GM19324 (cell line): ENCODE measurements around the gene ASXL1.
"Not testable (repeated sequence)": the region's sequence is repeated elsewhere in the genome, so short reads cannot be mapped to it uniquely, and the experiment has no call there.

Experiments
- ATAC-seq: cut with Tn5 transposase; IDR thresholded peaks from one replicate; pipeline ENCODE4 v1.9.1; 2021; ENCODE audit warnings: mild to moderate bottlenecking, moderate library complexity; ENCODE audit not compliant: unreplicated experiment, low FRiP score

ASXL1 gene

GRCh38 chr20:32462900-32463641 is 104.9 kb downstream of the ASXL1 start:
- no peak for ATAC-seq

- ATAC-seq = no peak
Observed at GRCh38 chr20:32463642-32464400, 105.7 kb downstream of the ASXL1 start.

DNA sequence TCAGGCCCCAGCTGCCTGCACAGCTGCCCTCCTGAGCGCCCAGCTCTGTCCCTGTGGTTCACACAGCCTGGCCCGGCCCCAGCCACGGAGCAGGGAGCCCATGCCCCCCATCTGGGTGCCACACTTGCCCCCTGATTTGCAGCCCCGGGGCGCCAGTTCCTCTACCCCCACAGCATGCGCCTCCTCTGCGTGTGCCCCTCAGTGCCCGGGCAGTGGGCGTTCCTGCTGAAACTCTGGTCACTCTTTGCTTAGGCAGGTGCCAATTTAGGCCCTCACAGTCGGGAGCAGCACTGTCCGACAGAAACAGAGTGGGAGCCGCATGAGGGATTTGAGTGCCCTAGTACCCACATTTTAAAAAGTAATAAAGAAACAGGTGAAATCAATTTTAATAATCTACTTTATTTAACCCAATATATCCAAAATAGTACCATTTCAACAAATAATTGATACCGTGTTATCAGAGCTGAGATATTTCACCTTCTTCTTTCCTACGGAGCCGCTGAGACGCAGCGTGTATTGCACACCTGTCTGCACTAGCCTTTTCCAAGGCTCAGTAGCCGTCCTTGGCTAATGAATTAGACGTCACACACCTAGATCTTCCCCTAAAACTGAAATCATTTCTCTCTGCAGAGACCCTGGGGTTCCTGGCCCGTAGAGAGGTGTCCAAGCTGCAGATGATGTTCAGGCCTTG is 106.4 kb downstream of the ASXL1 start:
- ATAC-seq = no peak

GRCh38 chr20:32465092-32465900 is 107.2 kb downstream of the ASXL1 start:
- ATAC-seq = no peak

DNA sequence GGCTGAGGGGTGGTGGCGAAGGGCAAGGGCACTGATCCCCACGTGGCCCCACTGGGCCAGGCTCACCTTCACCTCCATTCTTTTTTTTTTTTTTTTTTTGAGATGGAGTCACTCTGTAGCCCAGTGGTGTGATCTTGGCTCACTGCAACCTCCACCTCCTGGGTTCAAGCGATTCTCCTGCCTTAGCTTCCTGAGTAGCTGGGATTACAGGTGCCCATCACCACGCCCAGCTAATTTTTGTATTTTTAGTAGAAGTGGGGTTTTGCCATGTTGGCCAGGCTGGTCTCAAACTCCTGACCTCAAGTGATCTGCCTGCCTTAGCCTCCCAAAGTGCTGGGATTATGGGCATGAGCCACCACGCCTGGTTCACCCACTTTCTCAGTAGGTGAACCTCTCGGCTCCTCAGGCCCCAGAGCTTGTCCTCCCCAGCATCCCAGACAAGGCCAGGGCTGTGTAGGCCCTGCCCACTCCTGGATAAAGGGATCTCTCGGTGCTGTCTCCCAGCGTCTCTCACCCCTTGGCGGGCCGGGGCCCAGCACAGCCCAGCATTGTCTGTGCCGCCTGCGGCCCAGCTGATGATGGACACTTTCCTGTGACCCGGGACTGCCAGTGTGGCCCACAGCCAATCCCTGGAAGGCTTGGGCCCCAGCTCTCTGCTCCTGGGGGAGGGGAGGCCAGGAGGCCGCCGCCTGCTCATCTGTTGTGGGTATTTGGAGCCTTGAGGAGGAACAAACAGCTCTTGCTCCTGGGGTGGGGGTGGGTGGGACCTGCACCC is 108.0 kb downstream of the ASXL1 start:
- not testable (repeated sequence) for ATAC-seq

DNA sequence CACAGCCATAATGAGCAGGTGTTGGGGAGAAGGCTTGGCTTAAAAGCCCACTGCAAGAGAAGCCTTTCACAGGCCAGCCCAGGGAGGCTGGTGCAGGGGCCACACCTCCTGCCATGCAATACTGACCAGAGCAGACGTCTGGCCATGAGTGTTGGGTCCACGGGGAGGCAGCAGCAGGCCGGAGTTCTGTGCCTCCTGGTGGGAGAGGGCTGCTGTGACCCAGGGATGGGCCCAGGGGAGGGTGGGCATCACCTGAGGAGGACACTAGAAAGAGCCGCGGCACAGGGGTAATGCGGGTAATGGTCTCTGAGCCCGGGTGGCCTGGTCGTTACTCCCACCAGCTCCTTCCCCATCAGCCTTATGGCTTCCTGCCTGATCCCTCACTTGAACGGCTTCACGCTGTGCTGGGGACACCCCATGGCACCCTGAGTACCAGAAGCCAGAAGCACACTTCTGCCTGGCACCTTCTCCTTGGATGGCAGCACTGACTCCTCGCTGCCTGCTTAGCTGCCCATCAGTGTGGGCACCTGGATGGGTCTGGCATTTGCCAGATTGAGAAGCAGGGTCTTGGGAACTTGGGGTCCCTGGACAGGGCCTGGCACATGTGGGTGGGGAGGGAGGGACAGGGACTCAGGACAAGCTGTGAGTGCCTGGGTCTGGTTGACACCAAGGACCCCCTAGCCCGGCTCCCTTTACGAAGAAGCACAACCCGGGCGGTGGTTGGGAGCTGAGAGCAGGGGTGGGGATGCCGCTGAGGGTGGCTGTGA is 108.8 kb downstream of the ASXL1 start:
- no peak for ATAC-seq

DNA sequence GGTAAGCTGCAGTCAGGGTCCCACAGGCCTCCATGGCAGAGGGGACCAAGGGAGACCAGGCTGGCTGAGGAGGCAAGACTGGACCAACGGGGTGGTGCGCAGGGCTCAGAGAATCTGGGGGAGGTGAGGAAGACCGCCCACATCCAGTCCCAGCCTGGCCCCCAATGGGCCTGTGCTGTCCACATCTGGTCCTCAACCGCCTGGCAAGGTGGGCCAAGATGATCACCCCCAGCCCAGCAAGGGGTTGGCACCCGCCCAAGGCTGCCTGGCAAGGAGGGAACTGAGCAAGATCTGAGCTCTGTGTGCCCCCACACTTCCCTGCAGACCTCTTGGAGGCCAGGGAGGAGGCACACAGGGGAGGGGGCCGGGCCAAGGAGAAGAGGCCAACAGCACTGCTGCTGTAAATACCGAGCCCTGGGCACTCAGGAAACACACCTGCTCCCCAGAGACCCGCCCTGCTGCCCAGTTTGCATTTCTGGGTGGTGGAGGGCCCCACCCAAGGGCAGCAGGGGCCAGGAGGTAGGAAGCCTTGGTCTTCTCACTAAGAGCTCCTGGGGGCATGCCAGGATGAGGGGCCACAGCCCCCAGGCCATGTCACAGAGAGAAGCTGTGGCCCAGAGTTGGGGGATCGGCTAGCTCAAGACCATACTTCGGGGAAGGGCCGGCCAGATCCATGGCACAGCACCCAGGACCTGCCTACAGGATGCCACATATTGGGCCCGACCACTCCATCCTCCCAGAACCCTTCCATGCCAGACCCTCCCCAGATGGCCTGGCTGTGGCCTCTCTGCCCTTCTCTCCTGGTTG is 109.6 kb downstream of the ASXL1 start:
- ATAC-seq = no peak

DNA sequence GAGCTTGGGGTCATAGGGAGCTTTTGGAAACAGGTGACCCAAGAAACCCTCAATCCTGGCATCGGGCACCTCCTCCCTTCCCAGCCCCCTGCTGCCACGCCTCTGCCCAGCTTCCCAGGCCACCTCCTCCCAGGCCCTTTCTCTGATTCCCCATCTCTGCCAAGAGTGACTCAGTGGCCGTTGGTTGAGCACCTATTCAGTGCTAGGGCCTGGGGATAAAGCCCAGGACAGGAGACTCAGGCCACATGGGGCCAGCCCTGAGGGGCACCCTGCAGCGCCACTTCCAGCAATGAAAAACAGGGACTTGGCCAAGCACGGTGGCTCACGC is 110.1 kb downstream of the ASXL1 start:
- ATAC-seq = no peak

GRCh38 chr20:32468860-32469259 is 110.7 kb downstream of the ASXL1 start:
- ATAC-seq = no peak

DNA sequence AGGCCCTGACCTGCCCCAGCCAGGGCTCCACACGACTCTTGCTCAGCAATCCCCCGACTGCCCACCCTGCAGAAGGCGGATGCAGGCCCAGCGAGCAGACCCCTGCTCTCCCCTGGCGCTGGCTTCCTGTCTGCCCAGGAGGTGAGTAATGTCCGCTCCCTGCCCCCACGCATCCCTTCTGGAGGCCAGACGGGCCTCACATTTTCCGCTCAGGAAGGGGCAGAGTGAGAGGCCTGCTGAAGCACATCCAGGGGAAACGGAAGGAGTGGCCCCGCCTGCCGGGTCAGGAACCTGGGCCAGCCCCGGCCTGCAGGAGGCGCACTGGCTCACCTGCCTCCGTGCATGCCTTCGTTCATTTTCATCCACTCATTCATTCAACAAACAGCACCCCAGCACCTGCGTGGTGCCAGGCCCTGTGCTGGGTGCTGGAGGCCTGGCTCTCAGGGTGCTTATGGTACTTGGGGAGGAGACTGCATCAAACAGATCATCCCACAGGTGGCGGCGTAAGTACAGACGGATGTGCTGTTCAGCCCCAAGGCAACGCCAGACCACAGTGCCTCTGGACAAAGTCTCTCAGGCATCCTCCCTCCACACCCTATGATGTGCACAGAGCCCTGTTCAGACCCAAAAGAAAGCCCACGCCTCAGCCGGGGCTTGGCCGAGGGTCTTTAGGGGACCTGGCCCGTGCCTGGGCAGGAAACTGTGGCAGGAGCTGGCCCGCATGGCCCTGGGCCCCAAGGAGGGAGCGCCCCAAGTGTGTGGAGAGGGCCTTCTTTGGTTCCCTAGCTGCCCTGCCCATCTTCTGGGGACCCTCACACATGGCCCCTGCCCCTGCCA is 112.1 kb downstream of the ASXL1 start:
- ATAC-seq = no peak

DNA sequence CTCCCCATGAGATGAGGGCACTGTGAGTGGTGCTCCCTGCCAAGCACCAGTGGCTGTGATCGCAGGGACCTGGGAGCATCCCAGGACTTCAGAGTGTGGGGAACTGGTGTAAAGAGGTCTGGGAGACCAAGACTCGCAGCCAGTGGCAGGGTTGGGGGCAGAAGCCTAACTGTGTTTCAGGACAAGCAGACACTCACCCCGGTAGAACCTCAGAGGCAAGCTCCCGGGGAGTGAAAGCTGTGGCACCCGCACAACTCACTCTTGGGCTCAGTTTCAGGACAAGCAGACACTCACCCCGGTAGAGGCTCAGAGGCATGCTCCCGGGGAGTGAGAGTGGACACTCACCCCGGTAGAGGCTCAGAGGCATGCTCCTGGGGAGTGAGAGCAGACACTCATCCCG is 112.8 kb downstream of the ASXL1 start:
- no peak for ATAC-seq

DNA sequence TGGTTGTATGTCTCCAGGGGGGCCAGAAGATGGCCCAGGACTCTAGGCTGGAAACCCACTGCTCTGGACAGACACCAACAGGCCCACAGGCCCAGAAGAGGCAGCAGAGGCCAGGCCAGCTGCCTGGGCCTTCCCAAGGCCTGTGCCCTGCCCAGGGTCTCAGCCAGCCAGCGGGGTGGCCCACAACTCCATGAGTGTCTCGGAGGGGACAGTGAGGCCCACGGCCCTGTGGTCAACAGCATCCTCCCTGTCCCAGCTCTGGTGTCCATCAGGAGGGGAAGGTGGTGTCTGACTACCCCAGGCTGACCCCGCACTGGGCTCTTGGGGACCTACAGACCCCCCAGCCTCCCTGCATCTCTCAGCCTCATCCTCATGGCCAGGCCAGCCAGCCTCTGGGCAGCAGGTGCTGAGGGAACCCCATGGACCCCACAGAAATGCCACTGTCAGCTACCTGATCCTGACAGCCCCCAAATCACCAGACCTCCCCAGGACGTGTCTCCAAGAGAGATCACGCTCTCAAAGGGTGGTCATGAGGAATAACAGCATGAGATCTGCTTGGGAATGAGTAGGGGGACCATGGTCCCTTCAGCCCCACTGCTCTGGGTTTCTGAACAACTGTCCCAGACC is 114.6 kb downstream of the ASXL1 start:
- ATAC-seq = no peak

GRCh38 chr20:32473231-32474008 is 115.3 kb downstream of the ASXL1 start:
- ATAC-seq = no peak

- ATAC-seq = no peak
Observed at GRCh38 chr20:32474009-32474716, 116.0 kb downstream of the ASXL1 start.

GRCh38 chr20:32474717-32474966 is 116.5 kb downstream of the ASXL1 start:
- no peak for ATAC-seq
